ENCODE data around the gene MEGF11. TPM values are rescaled to one million over a fixed set of nuclear protein-coding genes. Genes with fewer than 3 reads are reported as not detected.

Gene MEGF11
- polyA plus RNA-seq, 1 of the 3 experiments (the other 2 are of a cell fraction) = not detected

- no peak for TF ChIP-seq RXRA (IDR thresholded peaks at IDR 0.05; ENCODE audit: borderline replicate concordance, low read depth)
- no peak for TF ChIP-seq POLR2AphosphoS5 (IDR thresholded peaks at IDR 0.05; ENCODE audit: low read depth, low read length)
- no peak for TF ChIP-seq MAX (IDR thresholded peaks at IDR 0.05; ENCODE audit: low read depth)
- no peak for TF ChIP-seq CHD2 (IDR thresholded peaks at IDR 0.05; ENCODE audit: low read length, partially characterized antibody)
- no peak for TF ChIP-seq RCOR1 (IDR thresholded peaks at IDR 0.05; ENCODE audit: low read length)
Observed at GRCh38 chr15:66109826-66110225, 143.7 kb downstream of the MEGF11 start (continued).

- Histone ChIP-seq H3K9me2 (no peaks in the 10 kb centered on the region), H3K27me3 (ENCODE audit: insufficient read depth) (peaks cover 46% of the 10 kb centered on the region), H3K4me1 (ENCODE audit: control insufficient read depth in 1 of 2, insufficient read depth in 2 of 2, low read depth in 1 of 2, low read length in 1 of 2) (no peaks in the 10 kb centered on the region), H3F3A (replicated peaks; ENCODE audit: insufficient read depth) (no peaks in the 10 kb centered on the region), H3K9ac (no peak overlapping the region), H4K20me1 (ENCODE audit: insufficient read depth) (no peaks in the 10 kb centered on the region), H3K79me2 (ENCODE audit: insufficient read depth) (no peaks in the 10 kb centered on the region), H3K4me2 (no peak overlapping the region), H3K27ac (ENCODE audit: low read depth in 2 of 2, low read length in 1 of 2) (no peak overlapping the region), H3K9me3 (no peaks in the 10 kb centered on the region), H3K4me3 (ENCODE audit: low read depth in 2 of 2, low read length in 1 of 2) (no peak overlapping the region), H2AFZ (ENCODE audit: low read depth) (no peak overlapping the region), H3K36me3 (replicated peaks in 1 of 2; ENCODE audit: control insufficient read depth in 1 of 2, insufficient read depth in 2 of 2, low read length in 1 of 2) (no peaks in the 10 kb centered on the region)
- no peak for DNase-seq
- 63% methylated on average over 10 of the region's 16 CpGs for WGBS (ENCODE audit: low lambda C conversion rate)
- no peak for TF ChIP-seq PBX3 (IDR thresholded peaks at IDR 0.05)
- no peak for TF ChIP-seq SMC3 (IDR thresholded peaks at IDR 0.05; ENCODE audit: low read depth, low read length)
- TF ChIP-seq GABPA (IDR thresholded peaks at IDR 0.05; ENCODE audit: low read depth) = no peak
- no peak for TF ChIP-seq MAX (IDR thresholded peaks at IDR 0.05; ENCODE audit: low read depth)
- no peak for TF ChIP-seq IRF3 (IDR thresholded peaks at IDR 0.05; ENCODE audit: low read depth, low read length)
- no peak for TF ChIP-seq REST (IDR thresholded peaks at IDR 0.05; ENCODE audit: low read depth, low read length)
- TF ChIP-seq CHD2 (IDR thresholded peaks at IDR 0.05; ENCODE audit: low read length, partially characterized antibody) = no peak
- no peak for TF ChIP-seq MXI1 (IDR thresholded peaks at IDR 0.05; ENCODE audit: low read depth, low read length)
- TF ChIP-seq POLR2AphosphoS5 (IDR thresholded peaks at IDR 0.05; ENCODE audit: low read depth, low read length) = no peak
- TF ChIP-seq RAD21 (IDR thresholded peaks at IDR 0.05; ENCODE audit: low read length) = no peak
- TF ChIP-seq FOXM1 (IDR thresholded peaks at IDR 0.05; ENCODE audit: low read depth) = no peak
- TF ChIP-seq CTCF (IDR thresholded peaks at IDR 0.05) = no peak
- no peak for TF ChIP-seq YY1 (IDR thresholded peaks at IDR 0.05; ENCODE audit: low read depth)
- no peak for TF ChIP-seq NRF1 (IDR thresholded peaks at IDR 0.05; ENCODE audit: low read depth, low read length)
- TF ChIP-seq RFX5 (IDR thresholded peaks at IDR 0.05; ENCODE audit: low read length) = no peak
- TF ChIP-seq USF1 (IDR thresholded peaks at IDR 0.05; ENCODE audit: borderline replicate concordance, low read depth) = no peak
- no peak for TF ChIP-seq NFIC (IDR thresholded peaks at IDR 0.05; ENCODE audit: borderline replicate concordance)
- ChIA-PET POLR2A (no interaction called here), CTCF (no interaction called here)
Observed at GRCh38 chr15:66108483-66109265, 144.9 kb downstream of the MEGF11 start.
